MG63 (cell line): Measurements from ENCODE around the gene PPP1R3G. TPM values are rescaled to one million over a fixed set of nuclear protein-coding genes. Genes with fewer than 3 reads are reported as not detected.
"Not testable (repeated sequence)": the region's sequence is repeated elsewhere in the genome, so short reads cannot be mapped to it uniquely, and the experiment has no call there.

Source experiments
- DNase-seq: peaks from one replicate; pipeline ENCODE4 v3.0.0-alpha.2; 2020
- H3K27me3 ChIP-seq: fragments of 250-450 bp; sonication (Bioruptor Pico); 2 replicates; pipeline ENCODE4 v1.5.1; 2020; ENCODE audit warnings: mild to moderate bottlenecking, moderate library complexity
- H3K36me3 ChIP-seq: fragments of 250-450 bp; sonication (Bioruptor Pico); 2 replicates; pipeline ENCODE4 v1.5.1; 2020; ENCODE audit warnings: mild to moderate bottlenecking, moderate library complexity
- H3K4me3 ChIP-seq: fragments of 250-450 bp; sonication (Bioruptor Pico); 2 replicates; pipeline ENCODE4 v1.5.1; 2020; ENCODE audit warnings: mild to moderate bottlenecking, moderate library complexity
- H3K9me3 ChIP-seq: fragments of 250-450 bp; sonication (Bioruptor Pico); 2 replicates; pipeline ENCODE4 v1.5.1; 2020; ENCODE audit warnings: mild to moderate bottlenecking, moderate library complexity
- total RNA-seq: library from RNA; depleted of rRNA; stranded (reverse); fragments of >200 nt; shearing (Covaris generic); gene quantifications from 2 replicates; pipeline ENCODE4 v1.2.3, GENCODE V29; 2014; ENCODE audit warnings: low replicate concordance; rRNA removed

The PPP1R3G gene
- 0.16 TPM in 1 of 2 replicates, not detected in the other for total RNA-seq

GRCh38 chr6:5084781-5085647, at the start of gene PPP1R3G:
TSS of gene PPP1R3G (plus strand) at chr6:5085341. CDS start at chr6:5085486, 145 bp downstream.
- Histone ChIP-seq H3K36me3 (no peaks in the 10 kb centered on the region), H3K4me3 (peak within 1 kb of the TSS; percentile 43), H3K27me3 (no peaks in the 10 kb centered on the region), H3K9me3 (no peaks in the 10 kb centered on the region)
- DNase-seq = peak; percentile 33

GRCh38 chr6:5036269-5036668, 48.9 kb upstream of the PPP1R3G start:
- Histone ChIP-seq H3K4me3 (no peak overlapping the region), H3K36me3 (no peaks in the 10 kb centered on the region), H3K27me3 (no peaks in the 10 kb centered on the region), H3K9me3 (no peaks in the 10 kb centered on the region)
- DNase-seq = peak; percentile 33

- Histone ChIP-seq H3K4me3 (no peak overlapping the region), H3K9me3 (no peaks in the 10 kb centered on the region), H3K27me3 (no peaks in the 10 kb centered on the region), H3K36me3 (no peaks in the 10 kb centered on the region)
- DNase-seq = no peak
Measured at GRCh38 chr6:5041955-5042354, 43.2 kb upstream of the PPP1R3G start.

GRCh38 chr6:5042436-5042835, 42.7 kb upstream of the PPP1R3G start:
- no peaks in the 10 kb centered on the region for H3K36me3 ChIP-seq
- no peak for DNase-seq
- H3K27me3 ChIP-seq = no peaks in the 10 kb centered on the region
- no peaks in the 10 kb centered on the region for H3K9me3 ChIP-seq
- no peak overlapping the region for H3K4me3 ChIP-seq

GRCh38 chr6:5044866-5045265, 40.3 kb upstream of the PPP1R3G start:
- Histone ChIP-seq H3K27me3 (no peaks in the 10 kb centered on the region), H3K9me3 (no peaks in the 10 kb centered on the region), H3K4me3 (no peak overlapping the region), H3K36me3 (no peaks in the 10 kb centered on the region)
- DNase-seq = no peak

DNA sequence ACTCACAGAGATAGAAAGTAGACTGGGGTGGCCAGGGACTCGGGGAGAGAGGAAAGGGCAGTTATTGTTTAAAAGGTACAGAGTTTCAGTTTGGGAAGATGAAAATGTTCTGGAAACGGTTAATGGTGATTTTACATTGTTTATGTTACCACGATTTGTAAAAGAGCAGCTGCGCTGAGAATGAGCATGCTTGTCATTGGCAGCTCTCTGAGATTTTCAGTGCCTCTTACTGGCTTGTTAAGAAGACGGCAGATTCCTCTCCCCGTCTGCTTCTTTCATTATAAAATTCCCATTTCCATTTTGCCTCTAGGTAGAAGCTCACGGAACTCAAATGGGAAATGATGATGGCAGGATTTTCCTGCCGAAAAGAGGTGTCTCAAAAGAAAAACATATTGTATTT, 39.7 kb upstream of the PPP1R3G start:
- Histone ChIP-seq H3K4me3 (no peak overlapping the region), H3K36me3 (no peaks in the 10 kb centered on the region), H3K27me3 (no peaks in the 10 kb centered on the region), H3K9me3 (no peaks in the 10 kb centered on the region)
- DNase-seq = no peak

DNA sequence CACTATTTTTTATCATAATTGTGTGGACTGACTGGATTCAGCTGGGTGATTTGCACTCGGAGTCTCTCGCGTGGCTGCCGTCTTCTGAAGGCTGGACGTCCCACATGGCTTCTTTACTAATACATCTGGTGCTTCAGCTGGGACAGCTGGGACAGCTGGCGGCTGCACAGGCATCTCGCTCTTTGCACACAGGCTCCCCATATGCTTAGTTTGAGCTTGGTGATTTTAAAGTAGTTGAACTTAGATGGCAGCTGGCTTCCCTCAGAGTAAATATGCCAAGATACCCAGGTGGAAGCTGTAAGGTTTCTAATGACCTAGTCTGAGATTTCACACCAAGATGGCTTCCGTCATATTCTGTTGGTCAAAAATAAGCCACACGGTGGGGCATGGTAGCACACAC, 38.7 kb upstream of the PPP1R3G start:
- no peak overlapping the region for H3K4me3 ChIP-seq
- no peaks in the 10 kb centered on the region for H3K9me3 ChIP-seq
- no peaks in the 10 kb centered on the region for H3K36me3 ChIP-seq
- no peak for DNase-seq
- no peaks in the 10 kb centered on the region for H3K27me3 ChIP-seq

DNA sequence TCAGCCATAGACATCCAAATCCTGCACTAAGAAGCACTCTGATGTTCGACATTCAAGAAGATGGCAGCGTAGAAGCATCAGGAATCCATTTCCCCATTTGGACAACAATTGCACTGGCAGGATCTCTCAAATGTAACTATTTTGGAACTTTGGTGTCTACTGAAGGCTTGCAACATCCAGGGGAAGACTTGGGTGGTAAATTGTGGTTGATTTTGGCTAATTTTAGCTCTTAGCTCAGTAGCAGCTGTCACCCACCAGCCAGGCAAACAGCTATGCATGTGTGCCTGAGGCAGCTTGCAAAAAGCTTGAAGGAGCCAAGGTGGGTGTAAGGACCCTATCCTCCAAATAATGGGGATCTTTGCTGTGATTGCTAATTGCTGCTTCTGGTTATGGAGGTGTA, 35.1 kb upstream of the PPP1R3G start:
- Histone ChIP-seq H3K9me3 (no peaks in the 10 kb centered on the region), H3K27me3 (no peaks in the 10 kb centered on the region), H3K36me3 (no peaks in the 10 kb centered on the region), H3K4me3 (no peak overlapping the region)
- no peak for DNase-seq

GRCh38 chr6:5051394-5051793, 33.7 kb upstream of the PPP1R3G start:
- no peak for DNase-seq
- no peak overlapping the region for H3K4me3 ChIP-seq
- H3K36me3 ChIP-seq = no peaks in the 10 kb centered on the region
- no peaks in the 10 kb centered on the region for H3K27me3 ChIP-seq
- H3K9me3 ChIP-seq = no peaks in the 10 kb centered on the region

- no peak for DNase-seq
- H3K9me3 ChIP-seq = no peaks in the 10 kb centered on the region
Measured at GRCh38 chr6:5053038-5053437, 32.1 kb upstream of the PPP1R3G start.

GRCh38 chr6:5053864-5054244, 31.3 kb upstream of the PPP1R3G start:
- DNase-seq = no peak

More at GRCh38 chr6:5053038-5053437, 32.1 kb upstream of the PPP1R3G start:
- no peaks in the 10 kb centered on the region for H3K36me3 ChIP-seq
- H3K4me3 ChIP-seq = no peak overlapping the region
- H3K27me3 ChIP-seq = no peaks in the 10 kb centered on the region

GRCh38 chr6:5054245-5054873, 30.8 kb upstream of the PPP1R3G start:
- DNase-seq = no peak
- H3K36me3 ChIP-seq = no peaks in the 10 kb centered on the region
- H3K27me3 ChIP-seq = no peaks in the 10 kb centered on the region
- H3K4me3 ChIP-seq = no peak overlapping the region
- no peaks in the 10 kb centered on the region for H3K9me3 ChIP-seq

More at GRCh38 chr6:5053864-5054244, 31.3 kb upstream of the PPP1R3G start:
- Histone ChIP-seq H3K9me3 (no peaks in the 10 kb centered on the region), H3K27me3 (no peaks in the 10 kb centered on the region), H3K36me3 (no peaks in the 10 kb centered on the region), H3K4me3 (no peak overlapping the region)

GRCh38 chr6:5055118-5055517, 30.0 kb upstream of the PPP1R3G start:
- Histone ChIP-seq H3K36me3 (no peaks in the 10 kb centered on the region), H3K4me3 (no peak overlapping the region), H3K9me3 (no peaks in the 10 kb centered on the region), H3K27me3 (no peaks in the 10 kb centered on the region)
- DNase-seq = no peak

- no peak for DNase-seq
- no peaks in the 10 kb centered on the region for H3K9me3 ChIP-seq
- H3K36me3 ChIP-seq = no peaks in the 10 kb centered on the region
- H3K4me3 ChIP-seq = no peak overlapping the region
- H3K27me3 ChIP-seq = no peaks in the 10 kb centered on the region
Measured at GRCh38 chr6:5058254-5058653, 26.9 kb upstream of the PPP1R3G start.

DNA sequence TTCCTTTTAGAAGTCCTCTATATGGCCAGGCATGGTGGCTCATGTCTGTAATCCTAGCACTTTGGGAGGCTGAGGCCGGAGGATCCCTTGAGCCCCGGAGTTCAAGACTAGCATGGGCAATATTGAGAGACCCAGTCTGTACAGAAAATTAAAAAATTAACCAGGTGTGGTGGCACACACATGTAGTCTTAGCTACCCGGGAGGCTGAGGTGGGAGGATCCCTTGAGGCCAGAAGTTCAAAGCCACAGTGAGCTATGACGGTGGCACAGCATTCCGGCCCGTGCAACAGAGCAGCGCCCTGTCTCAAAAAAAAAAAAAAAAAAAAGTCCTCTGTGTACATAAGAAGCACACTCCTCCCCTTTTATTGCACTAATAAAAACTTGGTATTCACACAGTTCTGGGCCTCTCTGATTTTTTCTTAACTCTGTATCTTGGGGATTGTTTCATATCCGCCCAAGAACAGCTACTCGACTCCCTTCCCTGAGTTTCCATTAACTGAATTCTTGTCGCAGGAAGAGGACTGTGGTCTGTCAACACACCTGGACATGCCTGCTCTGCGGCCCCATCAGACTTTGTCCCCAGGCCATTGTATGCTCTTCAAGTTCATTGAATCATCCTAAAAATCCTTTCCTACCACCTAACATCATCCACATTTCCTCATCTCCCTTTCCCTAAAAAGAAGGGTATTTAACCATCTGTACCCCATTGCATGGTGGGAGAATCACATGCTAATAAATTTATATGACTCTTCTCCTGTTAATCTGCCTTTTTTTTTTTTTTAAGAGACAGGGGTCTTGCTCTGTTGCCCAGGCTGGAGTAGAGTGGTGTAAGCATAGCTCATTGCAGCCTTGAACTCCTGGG, 25.9 kb upstream of the PPP1R3G start:
- Histone ChIP-seq H3K9me3 (no peaks in the 10 kb centered on the region), H3K36me3 (no peaks in the 10 kb centered on the region), H3K4me3 (no peak overlapping the region), H3K27me3 (no peaks in the 10 kb centered on the region)
- no peak for DNase-seq

- not testable (repeated sequence) for H3K4me3 ChIP-seq, H3K27me3 ChIP-seq, H3K36me3 ChIP-seq, DNase-seq, H3K9me3 ChIP-seq
Measured at GRCh38 chr6:5060439-5060838, 24.7 kb upstream of the PPP1R3G start.

DNA sequence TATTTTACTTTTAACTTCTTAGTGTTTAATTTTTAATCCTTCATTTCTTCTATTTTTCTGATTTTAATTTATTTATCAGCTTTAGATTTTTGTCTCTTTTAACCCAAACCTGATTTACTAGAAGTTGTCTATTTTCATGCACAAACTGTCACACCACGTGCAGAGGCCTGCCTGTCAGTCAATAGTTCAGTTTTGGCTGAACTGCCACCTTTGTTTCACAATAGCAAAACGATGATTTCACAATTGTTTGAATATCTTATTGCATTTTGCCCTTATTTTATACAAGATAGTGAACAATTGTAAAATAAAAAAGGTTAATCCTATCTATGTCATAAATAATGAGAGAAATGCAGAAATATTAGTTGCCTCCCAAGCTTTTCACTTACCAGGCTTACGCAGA, 24.0 kb upstream of the PPP1R3G start:
- no peak for DNase-seq
- Histone ChIP-seq H3K4me3 (no peak overlapping the region), H3K9me3 (no peaks in the 10 kb centered on the region), H3K27me3 (no peaks in the 10 kb centered on the region), H3K36me3 (no peaks in the 10 kb centered on the region)
